RWPE2 (cell line): ENCODE data around the gene HMGXB4.

Source experiments
- ATAC-seq: fragments of 200-7000 bp; cut with Tn5 transposase; 3 replicates; pipeline ENCODE4 v1.9.1; 2021; ENCODE audit warnings: low read depth
- DNase-seq: peaks from one replicate; pipeline ENCODE4 v3.0.0-alpha.2; 2020; ENCODE audit warnings: low spot score
- H3K27ac ChIP-seq: fragments of 450-650 bp; 2 replicates; pipeline ENCODE4 v1.5.1; 2017; ENCODE audit warnings: mild to moderate bottlenecking; ENCODE audit not compliant: poor library complexity, severe bottlenecking
- H3K27me3 ChIP-seq: fragments of 250-450 bp; sonication (Bioruptor Pico); 2 replicates; pipeline ENCODE4 v1.5.1; 2021; ENCODE audit warnings: mild to moderate bottlenecking, moderate library complexity; ENCODE audit not compliant: insufficient read depth, poor library complexity, severe bottlenecking
- H3K36me3 ChIP-seq: fragments of 250-450 bp; sonication (Bioruptor Pico); 2 replicates; pipeline ENCODE4 v1.5.1; 2020; ENCODE audit warnings: low read depth, mild to moderate bottlenecking, moderate library complexity
- H3K4me1 ChIP-seq: fragments of 250-450 bp; sonication (Bioruptor Pico); 2 replicates; pipeline ENCODE4 v1.5.1; 2021; ENCODE audit warnings: mild to moderate bottlenecking, moderate library complexity; ENCODE audit not compliant: insufficient read depth, poor library complexity, severe bottlenecking
- H3K4me3 ChIP-seq: fragments of 250-450 bp; sonication (Bioruptor Pico); 2 replicates; pipeline ENCODE4 v1.5.1; 2021; ENCODE audit warnings: mild to moderate bottlenecking, moderate library complexity; ENCODE audit not compliant: severe bottlenecking
- H3K9me3 ChIP-seq: fragments of 250-450 bp; sonication (Bioruptor Pico); 2 replicates; pipeline ENCODE4 v1.5.1; 2021; ENCODE audit warnings: mild to moderate bottlenecking, moderate library complexity; ENCODE audit not compliant: severe bottlenecking
- CTCF ChIP-seq: fragments of 450-650 bp; IDR thresholded peaks from one replicate; pipeline ENCODE4 v1.5.1; 2017; ENCODE audit warnings: mild to moderate bottlenecking, moderate library complexity; ENCODE audit not compliant: poor library complexity, severe bottlenecking

The HMGXB4 gene

GRCh38 chr22:35328472-35328885 is 71.2 kb downstream of the HMGXB4 start:
- ATAC-seq (no peak), DNase-seq (no peak)
- Histone ChIP-seq H3K27ac (no peak overlapping the region), H3K27me3 (no peaks in the 10 kb centered on the region), H3K4me1 (no peaks in the 10 kb centered on the region), H3K9me3 (no peaks in the 10 kb centered on the region), H3K4me3 (no peak overlapping the region), H3K36me3 (peaks cover 21% of the 10 kb centered on the region; the same call in 1 of the 2 replicates)
- TF ChIP-seq CTCF = no peak

- Histone ChIP-seq H3K4me1 (no peaks in the 10 kb centered on the region), H3K36me3 (peaks cover 16% of the 10 kb centered on the region; the same call in 1 of the 2 replicates), H3K9me3 (no peaks in the 10 kb centered on the region), H3K27ac (no peak overlapping the region), H3K27me3 (no peaks in the 10 kb centered on the region), H3K4me3 (no peak overlapping the region)
- ATAC-seq = no peak
- DNase-seq = no peak
- peak; percentile 14 for TF ChIP-seq CTCF
Measured at GRCh38 chr22:35329114-35329847, 72.0 kb downstream of the HMGXB4 start.

GRCh38 chr22:35330258-35330861 is 73.1 kb downstream of the HMGXB4 start:
- TF ChIP-seq CTCF = no peak
- Histone ChIP-seq H3K27me3 (no peaks in the 10 kb centered on the region), H3K9me3 (no peaks in the 10 kb centered on the region), H3K36me3 (peaks cover 10% of the 10 kb centered on the region; the same call in 1 of the 2 replicates), H3K4me3 (no peak overlapping the region), H3K4me1 (no peaks in the 10 kb centered on the region), H3K27ac (peak overlapping the region; percentile 10)
- ATAC-seq = peak; percentile 40; the same call in 1 of the 3 replicates
- DNase-seq = no peak

- peaks cover 9% of the 10 kb centered on the region; the same call in 1 of the 2 replicates for H3K36me3 ChIP-seq
- H3K27me3 ChIP-seq = no peaks in the 10 kb centered on the region
- no peak for TF ChIP-seq CTCF
- no peaks in the 10 kb centered on the region for H3K4me1 ChIP-seq
- H3K9me3 ChIP-seq = no peaks in the 10 kb centered on the region
- H3K4me3 ChIP-seq = no peak overlapping the region
- ATAC-seq (no peak), DNase-seq (no peak)
- no peak overlapping the region for H3K27ac ChIP-seq
Measured at GRCh38 chr22:35332278-35332677, 75.0 kb downstream of the HMGXB4 start.

GRCh38 chr22:35333220-35333619 is 75.9 kb downstream of the HMGXB4 start:
- no peak for TF ChIP-seq CTCF
- Histone ChIP-seq H3K9me3 (no peaks in the 10 kb centered on the region), H3K27me3 (no peaks in the 10 kb centered on the region), H3K4me1 (no peaks in the 10 kb centered on the region), H3K36me3 (peaks cover 6% of the 10 kb centered on the region; the same call in 1 of the 2 replicates), H3K4me3 (no peak overlapping the region), H3K27ac (no peak overlapping the region)
- ATAC-seq (no peak), DNase-seq (no peak)
